Liver (tissue), 9 donors: ENCODE measurements around the gene TRIM29. TPM values are rescaled to one million over a fixed set of nuclear protein-coding genes. Genes with fewer than 3 reads are reported as not detected.

Source experiments
- DNase-seq: peaks from one replicate; pipeline ENCODE4 v3.0.0-alpha.2; 2017; ENCODE audit warnings: low spot score
- H3K27ac ChIP-seq, 2 donors: one replicate each; pipeline ENCODE4 v1.7.0; 2013; ENCODE audit warnings: inconsistent platforms in 2 of 2, low read length in 2 of 2, control low read depth in 1 of 2, low read depth in 1 of 2, mild to moderate bottlenecking in 1 of 2
- H3K27me3 ChIP-seq, 4 donors: one replicate each; pipeline versions ENCODE4 v1.6.1 to v1.7.0; 2013; ENCODE audit warnings: low read length in 3 of 4, inconsistent platforms in 1 of 4, mild to moderate bottlenecking in 1 of 4, moderate library complexity in 1 of 4; ENCODE audit not compliant: control insufficient read depth in 4 of 4, insufficient read depth in 4 of 4
- H3K36me3 ChIP-seq, 4 donors: one replicate each; pipeline versions ENCODE4 v1.6.1 to v1.7.0; 2013; ENCODE audit warnings: low read length in 3 of 4, mild to moderate bottlenecking in 3 of 4, low read depth in 1 of 4, moderate library complexity in 1 of 4; ENCODE audit not compliant: control insufficient read depth in 4 of 4, insufficient read depth in 3 of 4
- H3K4me1 ChIP-seq, 4 donors: one replicate each; pipeline versions ENCODE4 v1.6.1 to v1.7.0; 2013; ENCODE audit warnings: low read length in 3 of 4, mild to moderate bottlenecking in 3 of 4, moderate library complexity in 1 of 4; ENCODE audit not compliant: control insufficient read depth in 4 of 4, insufficient read depth in 4 of 4
- H3K4me3 ChIP-seq, 3 donors: one replicate each; pipeline versions ENCODE4 v1.6.1 to v1.7.0; 2013; ENCODE audit warnings: low read length in 3 of 3, control low read depth in 1 of 3, low read depth in 1 of 3, mild to moderate bottlenecking in 1 of 3
- H3K9ac ChIP-seq, 2 donors: one replicate each; pipeline ENCODE4 v1.7.0; 2013; ENCODE audit warnings: low read length in 2 of 2, mild to moderate bottlenecking in 2 of 2, moderate library complexity in 2 of 2, control low read depth in 1 of 2, low read depth in 1 of 2
- H3K9me3 ChIP-seq, 4 donors: one replicate each; pipeline versions ENCODE4 v1.6.1 to v1.7.0; 2013; ENCODE audit warnings: low read length in 3 of 4; ENCODE audit not compliant: control insufficient read depth in 4 of 4
- ATF3 ChIP-seq: IDR thresholded peaks from 2 replicates; pipeline ENCODE4 v1.6.1; 2016; ENCODE audit warnings: antibody characterized with exemption
- CTCF ChIP-seq: fragments of 150-350 bp; IDR thresholded peaks from 2 replicates; pipeline ENCODE4 v1.5.1; 2017; ENCODE audit warnings: improper control_type of control experiment, low read depth, low read length; ENCODE audit not compliant: missing input control
- EGR1 ChIP-seq, 2 donors: IDR thresholded peaks; 2 replicates each; pipeline ENCODE4 v1.6.1; 2016 to 2018; ENCODE audit warnings: antibody characterized with exemption in 2 of 2, low read depth in 2 of 2
- FOXA1 ChIP-seq: IDR thresholded peaks from 2 replicates; pipeline ENCODE4 v1.6.1; 2016; ENCODE audit warnings: antibody characterized with exemption
- FOXA2 ChIP-seq: IDR thresholded peaks from 2 replicates; pipeline ENCODE4 v1.6.1; 2016; ENCODE audit warnings: antibody characterized with exemption
- GABPA ChIP-seq, 2 donors: IDR thresholded peaks in 1 of 2; conservative IDR thresholded peaks in 1 of 2; 2 replicates each; pipeline ENCODE4 v1.6.1; 2016; ENCODE audit warnings: antibody characterized with exemption in 2 of 2, mild to moderate bottlenecking in 1 of 2, moderate library complexity in 1 of 2
- HNF4A ChIP-seq, 2 donors: conservative IDR thresholded peaks; 2 replicates each; pipeline ENCODE4 v1.6.1; 2016; ENCODE audit warnings: antibody characterized with exemption in 2 of 2, mild to moderate bottlenecking in 2 of 2
- HNF4G ChIP-seq: IDR thresholded peaks from 2 replicates; pipeline ENCODE4 v1.6.1; 2016; ENCODE audit warnings: antibody characterized with exemption
- JUND ChIP-seq, 2 donors: IDR thresholded peaks; 2 replicates each; pipeline ENCODE4 v1.6.1; 2016; ENCODE audit warnings: antibody characterized with exemption in 2 of 2
- MAX ChIP-seq: IDR thresholded peaks from 2 replicates; pipeline ENCODE4 v1.6.1; 2016; ENCODE audit warnings: antibody characterized with exemption
- NR2F2 ChIP-seq: IDR thresholded peaks from 2 replicates; pipeline ENCODE4 v1.6.1; 2016; ENCODE audit warnings: antibody characterized with exemption
- RAD21 ChIP-seq, 2 donors: IDR thresholded peaks; 2 replicates each; pipeline ENCODE4 v1.6.1; 2016; ENCODE audit warnings: antibody characterized with exemption in 2 of 2, mild to moderate bottlenecking in 2 of 2
- REST ChIP-seq: IDR thresholded peaks from 2 replicates; pipeline ENCODE4 v1.6.1; 2016; ENCODE audit warnings: antibody characterized with exemption, mild to moderate bottlenecking
- RXRA ChIP-seq, 2 donors: IDR thresholded peaks; 2 replicates each; pipeline ENCODE4 v1.6.1; 2017 to 2018; ENCODE audit warnings: antibody characterized with exemption in 2 of 2, mild to moderate bottlenecking in 1 of 2
- SP1 ChIP-seq: IDR thresholded peaks from 2 replicates; pipeline ENCODE4 v1.6.1; 2018; ENCODE audit warnings: antibody characterized with exemption, mild to moderate bottlenecking
- TAF1 ChIP-seq: conservative IDR thresholded peaks from 2 replicates; pipeline ENCODE4 v1.6.1; 2016; ENCODE audit warnings: antibody characterized with exemption, mild to moderate bottlenecking
- YY1 ChIP-seq: IDR thresholded peaks from 2 replicates; pipeline ENCODE4 v1.6.1; 2016; ENCODE audit warnings: antibody characterized with exemption, mild to moderate bottlenecking
- WGBS: extraction: QIAGEN DNeasy Blood & Tissue Kit; methylation state at CpG from one replicate; pipeline ENCODE4 v1.1.7; 2013; 5-methylcytosine and 5-hydroxymethylcytosine counted together
- polyA plus RNA-seq, 2 donors: library from polyadenylated mRNA; stranded (reverse) in 1 of 2; unstranded in 1 of 2; fragments of 200-250 nt in 1 of 2; fragments of >200 nt in 1 of 2; fragmentation: Nextera tagmentation in 1 of 2; extraction: Ambion mirVana in 1 of 2; gene quantifications; one replicate each; pipeline versions ENCODE4 v1.2.1 to v1.2.3, GENCODE V29; 2013 to 2015
- total RNA-seq, 2 donors: library from RNA; depleted of rRNA; stranded (reverse); fragments of >200 nt; gene quantifications; one replicate each; pipeline ENCODE4 v1.2.3, GENCODE V29; 2014
- donor health status: healthy.
- donor health status: healthy.
- donor health status: healthy.
- donor health status: healthy.
- donor health status: healthy.

TRIM29 gene
- total and polyA plus RNA-seq, 4 donors: 0.22 to 0.89 (median 0.35) TPM

- TF ChIP-seq ATF3 (no peak), CTCF (no peak), JUND (IDR thresholded peaks at IDR 0.05) (no peak), TAF1 (no peak)
These were observed 15.3 kb upstream of the TRIM29 start (continued) for GRCh38 chr11:120153221-120153620.

GRCh38 chr11:120151536-120151935 is 13.6 kb upstream of the TRIM29 start:
- Histone ChIP-seq H3K9ac (no peak overlapping the region), H3K9me3 (peaks cover 0 to 5% (median 0%) of the 10 kb centered on the region in 4 donors), H3K36me3 (no peaks in the 10 kb centered on the region), H3K4me1 (no peaks in the 10 kb centered on the region), H3K27ac (no peak overlapping the region), H3K4me3 (no peak overlapping the region), H3K27me3 (no peaks in the 10 kb centered on the region)
- WGBS: 84% methylated on average over 1 of the region's 1 CpG
- TF ChIP-seq SP1 (no peak), FOXA2 (no peak), REST (no peak), YY1 (no peak), RXRA (IDR thresholded peaks at IDR 0.05) (no peak), TAF1 (no peak), GABPA (IDR thresholded peaks at IDR 0.05 in 1 of 2, conservative IDR thresholded peaks at IDR 0.05 in 1 of 2) (no peak), JUND (IDR thresholded peaks at IDR 0.05) (no peak), RAD21 (IDR thresholded peaks at IDR 0.05) (no peak), ATF3 (no peak), NR2F2 (no peak), MAX (no peak), EGR1 (IDR thresholded peaks at IDR 0.05; ENCODE audit: low read depth in 2 of 2) (no peak), HNF4A (conservative IDR thresholded peaks at IDR 0.05) (no peak), HNF4G (no peak)
- DNase-seq: no peak

- 93% methylated on average over 3 of the region's 3 CpGs for WGBS
- H3K27ac ChIP-seq: no peak overlapping the region
- no peak for DNase-seq
- H3K27me3 ChIP-seq: peaks cover 0 to 6% (median 0%) of the 10 kb centered on the region in 4 donors
- H3K9ac ChIP-seq: no peak overlapping the region
- no peaks in the 10 kb centered on the region for H3K36me3 ChIP-seq
- TF ChIP-seq FOXA2 (no peak), YY1 (no peak), RXRA (IDR thresholded peaks at IDR 0.05) (no peak), SP1 (no peak), TAF1 (no peak), EGR1 (IDR thresholded peaks at IDR 0.05; ENCODE audit: low read depth in 2 of 2) (no peak), FOXA1 (no peak)
- H3K4me1 ChIP-seq: no peaks in the 10 kb centered on the region
- no peak overlapping the region for H3K4me3 ChIP-seq
- no peaks in the 10 kb centered on the region for H3K9me3 ChIP-seq
These were observed 11.3 kb upstream of the TRIM29 start for GRCh38 chr11:120149246-120149645.
